ENCODE results near the gene IFT122. TPM values are rescaled to one million over a fixed set of nuclear protein-coding genes. Genes with fewer than 3 reads are reported as not detected.

IFT122 gene
- total RNA-seq, 1 experiment from 2014 or later: 17.3 TPM

DNA sequence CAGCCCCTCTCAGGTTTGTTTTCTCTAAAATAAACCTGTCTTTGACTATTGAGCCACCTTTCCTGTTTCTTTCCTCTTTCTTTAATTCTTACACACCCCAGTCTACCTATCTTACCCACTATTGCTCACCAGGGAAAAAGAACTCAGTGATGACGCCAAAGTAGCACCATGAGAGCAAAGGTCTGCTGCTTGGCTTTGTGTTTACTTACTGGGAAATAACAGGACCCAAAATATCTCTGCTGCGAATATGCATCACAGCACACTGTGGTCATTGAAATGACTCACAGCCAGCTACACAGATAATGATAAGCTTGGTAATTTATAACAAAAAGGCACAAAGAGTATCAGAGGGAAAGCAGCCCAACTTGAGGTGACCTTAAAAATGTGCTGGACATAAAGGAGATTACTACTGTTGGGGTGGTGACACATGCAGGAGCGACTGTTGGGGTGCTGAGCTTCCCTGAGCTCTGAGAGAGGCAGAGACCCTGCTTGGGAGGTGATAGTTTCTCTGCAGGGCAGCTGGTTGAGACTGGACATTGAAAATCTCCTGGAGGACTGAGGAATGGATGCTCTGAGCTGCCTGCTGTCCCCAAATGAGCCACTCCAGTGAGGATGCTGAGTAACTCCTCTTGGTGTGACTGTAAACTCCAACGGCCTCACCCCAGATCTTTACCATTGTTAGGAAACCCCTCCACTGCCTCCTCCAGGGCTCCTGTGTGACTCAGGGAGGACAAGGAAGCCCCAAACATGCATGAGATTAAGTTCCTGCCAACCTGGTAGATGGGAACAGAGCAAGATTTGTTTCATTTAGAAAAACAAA, 26.1 kb upstream of the IFT122 start:
- DNase-seq (ENCODE audit: low read depth): peak; percentile 72

DNA sequence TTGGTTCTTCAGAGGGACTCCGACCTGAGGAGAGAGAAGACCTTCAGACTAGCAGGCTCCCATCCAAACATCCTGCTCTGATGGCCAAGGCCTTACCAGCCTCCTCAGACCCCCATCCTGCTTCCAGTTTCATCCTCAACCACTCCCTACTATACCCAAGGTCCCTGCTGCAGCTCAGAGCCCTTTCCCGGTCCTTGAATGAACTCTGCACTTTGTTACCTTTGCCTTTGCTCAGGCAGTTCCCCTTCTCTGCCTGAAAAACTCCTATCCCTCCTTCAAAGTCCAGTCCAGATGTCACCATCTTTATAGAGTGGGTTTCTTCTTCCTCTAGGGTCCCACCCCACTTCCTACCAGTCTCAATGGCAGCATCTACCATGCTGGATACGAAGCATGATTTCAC, 24.6 kb upstream of the IFT122 start:
- no peak for DNase-seq (ENCODE audit: low read depth)

- DNase-seq (ENCODE audit: low read depth): no peak
Observed at GRCh38 chr3:129415830-129416229, 24.2 kb upstream of the IFT122 start.

GRCh38 chr3:129416415-129416814, 23.6 kb upstream of the IFT122 start:
- DNase-seq (ENCODE audit: low read depth): no peak

GRCh38 chr3:129417326-129417725, 22.7 kb upstream of the IFT122 start:
- DNase-seq (ENCODE audit: low read depth): no peak

GRCh38 chr3:129418041-129418973, 21.7 kb upstream of the IFT122 start:
- DNase-seq (ENCODE audit: low read depth): no peak

- DNase-seq (ENCODE audit: low read depth): no peak
Observed at GRCh38 chr3:129419476-129419875, 20.5 kb upstream of the IFT122 start.

- DNase-seq (ENCODE audit: low read depth): no peak
Observed at GRCh38 chr3:129421236-129421883, 18.7 kb upstream of the IFT122 start.

DNA sequence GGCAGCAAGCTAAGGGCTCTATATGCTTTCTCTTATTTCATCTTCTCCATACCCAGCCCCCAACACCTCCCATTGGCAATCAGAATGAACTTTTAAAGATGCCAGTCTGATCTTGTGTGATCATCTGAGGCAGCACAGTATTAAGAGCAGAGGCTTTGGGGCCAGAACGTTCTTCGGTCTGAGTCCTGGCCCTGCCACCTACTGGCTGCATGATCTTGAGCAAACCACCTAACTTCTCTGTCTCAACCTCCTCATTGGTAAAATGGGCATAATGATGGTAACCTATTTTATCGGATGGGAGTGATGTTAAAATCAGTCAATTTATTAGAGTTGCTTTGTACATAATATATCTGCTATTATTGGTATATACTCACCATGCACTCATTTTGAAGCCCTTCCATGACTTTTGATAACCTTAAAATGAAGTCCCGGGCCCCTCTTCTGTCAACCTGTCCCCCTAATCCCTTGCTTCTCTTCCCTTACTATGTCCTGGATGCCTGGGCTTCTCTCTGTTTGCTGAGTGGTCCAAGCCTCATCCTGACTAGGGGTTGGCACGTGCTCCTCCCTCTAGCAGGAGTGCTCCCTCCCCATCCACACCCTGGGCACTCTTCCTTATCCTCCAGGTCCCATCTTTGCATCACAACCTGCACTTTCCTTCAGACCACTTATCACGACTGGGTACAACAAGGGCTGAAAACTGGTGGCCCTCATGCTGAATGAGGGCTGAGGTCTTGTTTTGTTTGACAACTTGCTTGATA, 17.9 kb upstream of the IFT122 start:
- DNase-seq (ENCODE audit: low read depth): no peak

DNA sequence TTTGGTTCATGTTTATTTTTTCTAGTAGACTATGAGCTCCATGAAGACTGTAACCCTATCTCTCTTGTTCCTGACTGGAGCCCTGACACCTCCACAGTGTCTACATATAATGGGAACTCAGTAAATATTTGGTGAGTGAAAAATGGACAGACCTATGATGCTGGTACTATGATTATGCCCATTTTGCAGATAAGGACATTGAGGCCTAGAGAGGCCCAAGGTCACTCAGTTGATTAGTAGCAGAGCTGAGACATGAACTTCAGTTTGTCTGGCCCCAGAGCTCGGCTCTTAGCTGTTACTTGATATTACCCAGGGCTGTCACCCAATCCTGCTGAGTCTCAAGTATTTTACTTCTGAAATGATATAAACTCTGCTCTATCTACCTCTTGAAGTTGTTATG, 17.1 kb upstream of the IFT122 start:
- DNase-seq (ENCODE audit: low read depth): no peak

GRCh38 chr3:129424185-129424841, 15.7 kb upstream of the IFT122 start:
- peak; percentile 29 for DNase-seq (ENCODE audit: low read depth)

DNA sequence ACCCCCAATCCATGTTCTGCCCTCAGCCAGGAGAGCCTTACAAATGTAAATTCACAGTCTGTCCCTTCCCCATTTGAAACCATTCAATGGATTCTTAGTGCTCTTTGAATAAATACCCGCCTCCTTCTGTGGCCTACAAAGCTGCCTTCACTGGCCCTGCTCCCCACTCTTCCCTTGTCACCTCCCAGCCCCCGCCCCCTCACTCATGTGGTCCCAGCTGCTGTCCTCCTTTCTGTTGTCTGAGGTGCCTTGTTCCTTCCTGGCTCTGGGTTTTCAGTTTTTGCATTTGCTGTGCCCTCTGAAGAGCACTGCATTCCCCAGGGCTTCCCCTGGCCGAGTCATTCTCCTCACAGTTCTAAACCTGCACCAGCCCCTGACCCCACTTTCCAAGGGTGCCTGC, 14.8 kb upstream of the IFT122 start:
- DNase-seq (ENCODE audit: low read depth): no peak

DNA sequence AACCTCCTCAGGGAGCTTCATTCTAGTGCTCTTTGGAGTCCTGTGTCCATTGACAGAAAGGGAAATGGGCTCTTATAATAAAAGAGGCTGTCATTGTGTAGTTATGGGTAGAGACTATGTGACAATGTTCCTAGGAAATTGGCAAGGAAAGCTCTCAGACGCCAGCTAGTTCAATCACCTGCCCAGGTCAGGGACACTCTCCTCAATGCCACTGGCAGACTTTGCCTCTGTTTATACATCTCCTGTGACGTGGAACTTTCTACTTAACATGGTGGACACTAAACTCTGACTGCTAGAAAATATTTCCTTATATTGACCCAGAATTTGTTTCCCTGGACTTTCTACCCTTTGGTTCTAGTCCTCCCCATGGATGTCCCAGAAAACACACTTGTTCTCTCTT, 14.4 kb upstream of the IFT122 start:
- DNase-seq (ENCODE audit: low read depth): no peak

- DNase-seq (ENCODE audit: low read depth): no peak
Observed at GRCh38 chr3:129428007-129428375, 12.0 kb upstream of the IFT122 start.

DNA sequence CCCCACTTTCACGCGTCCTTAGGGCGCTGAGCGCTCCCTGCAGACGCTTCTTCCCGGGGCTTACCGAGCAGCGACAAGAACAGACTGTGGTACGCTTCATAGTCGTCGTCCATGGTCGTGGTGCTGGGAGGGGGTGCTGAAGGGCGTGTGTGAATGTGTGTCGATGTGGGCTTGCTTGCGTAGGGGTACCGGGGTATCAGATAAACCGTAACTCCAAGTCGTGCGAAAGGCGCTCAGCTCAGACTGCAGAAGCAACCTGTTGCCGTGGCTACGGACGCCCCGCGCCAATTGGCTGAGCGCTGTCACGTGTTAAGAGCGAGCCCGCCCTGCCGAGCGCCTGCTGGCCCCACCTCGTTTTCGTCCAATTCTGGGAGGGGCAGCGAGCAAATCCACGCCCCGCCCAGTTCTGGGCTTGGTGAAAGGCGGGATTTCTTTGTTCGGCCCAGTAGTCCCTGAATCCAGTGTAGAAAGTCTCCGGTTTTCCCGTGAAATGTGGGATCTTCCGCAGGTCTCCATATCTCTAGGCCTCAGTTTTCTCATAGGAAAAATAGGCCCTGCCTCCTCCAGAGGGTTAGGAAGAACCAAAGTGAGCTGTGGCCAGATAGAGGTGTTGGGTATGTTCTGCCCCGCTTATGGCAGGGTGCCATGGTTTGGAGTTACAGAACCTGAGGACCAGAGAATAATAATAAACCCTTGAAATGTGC, 11.5 kb upstream of the IFT122 start, which contains the start of gene EFCAB12:
Gene EFCAB12 (minus strand): TSS at position 261 of the 704 bp plus-strand sequence. CDS start 148 bp downstream, at position 113.
- DNase-seq (ENCODE audit: low read depth): peak; percentile 86

DNA sequence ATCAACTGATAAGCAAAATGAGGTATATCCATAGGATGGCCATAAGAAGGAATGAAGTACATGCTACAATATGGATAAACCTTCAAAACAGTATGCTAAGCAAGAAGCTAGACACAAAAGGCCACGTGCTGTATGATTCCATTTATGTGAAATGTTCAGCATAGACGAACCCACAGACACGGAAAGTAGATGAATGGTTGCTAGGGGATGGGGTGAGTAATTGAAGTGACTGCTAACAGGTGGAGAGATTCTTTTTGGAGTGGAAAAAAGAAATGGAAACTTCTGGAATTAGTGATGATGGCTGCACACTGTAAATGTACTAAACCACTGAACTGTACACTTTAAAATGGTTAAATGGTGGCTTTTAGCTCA, 11.0 kb upstream of the IFT122 start:
- peak; percentile 80 for DNase-seq (ENCODE audit: low read depth)

- no peak for DNase-seq (ENCODE audit: low read depth)
Observed at GRCh38 chr3:129429602-129430001, 10.4 kb upstream of the IFT122 start.

DNA sequence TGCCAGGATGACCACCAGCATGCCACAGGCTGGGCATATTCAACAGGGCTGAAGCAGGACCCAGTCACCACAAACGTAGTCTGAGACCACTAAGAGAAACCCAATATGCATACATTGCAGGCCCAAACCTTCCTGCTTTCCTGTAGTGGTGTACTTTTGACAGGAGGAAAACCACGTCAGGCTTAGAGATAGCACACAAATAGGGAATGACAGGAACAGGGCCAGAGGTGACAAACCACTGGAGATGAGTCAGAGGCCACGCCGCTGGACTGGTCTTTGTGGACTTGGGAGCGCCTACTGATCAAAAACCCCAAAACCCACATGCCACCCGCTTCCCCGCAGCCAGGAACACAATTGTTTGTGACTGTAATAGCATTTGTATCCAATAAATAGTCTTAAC, 8.0 kb upstream of the IFT122 start:
- peak; percentile 78 for DNase-seq (ENCODE audit: low read depth)

DNA sequence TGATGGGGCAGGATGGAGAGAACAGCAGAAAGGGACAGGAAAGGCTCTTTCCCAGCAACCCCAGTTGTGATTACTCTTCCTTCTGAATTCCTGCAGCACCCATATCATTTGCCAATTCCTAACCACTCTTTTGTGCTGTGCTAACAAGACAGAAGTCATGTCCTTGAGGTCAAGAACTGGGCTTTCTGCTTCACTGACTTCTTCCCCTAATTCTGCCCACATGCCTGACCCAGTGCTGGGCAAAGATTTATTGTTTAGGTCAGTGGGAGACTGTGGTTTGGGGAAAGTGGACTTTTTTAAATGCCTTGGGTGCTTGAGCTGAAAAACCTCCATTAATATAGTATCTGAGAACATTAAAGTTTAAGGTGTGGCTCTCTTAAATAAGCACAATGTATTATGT, 7.4 kb upstream of the IFT122 start:
- DNase-seq (ENCODE audit: low read depth): no peak

- DNase-seq (ENCODE audit: low read depth): no peak
Observed at GRCh38 chr3:129433565-129433964, 6.5 kb upstream of the IFT122 start.
